NCI-H2171 (cell line): Measurements from ENCODE around the gene TGFBR3L.

ENCODE experiments used
- DNase-seq: peaks from one replicate; lab custom pipeline; 2025; lab: John Stamatoyannopoulos, UW

The TGFBR3L gene

DNA sequence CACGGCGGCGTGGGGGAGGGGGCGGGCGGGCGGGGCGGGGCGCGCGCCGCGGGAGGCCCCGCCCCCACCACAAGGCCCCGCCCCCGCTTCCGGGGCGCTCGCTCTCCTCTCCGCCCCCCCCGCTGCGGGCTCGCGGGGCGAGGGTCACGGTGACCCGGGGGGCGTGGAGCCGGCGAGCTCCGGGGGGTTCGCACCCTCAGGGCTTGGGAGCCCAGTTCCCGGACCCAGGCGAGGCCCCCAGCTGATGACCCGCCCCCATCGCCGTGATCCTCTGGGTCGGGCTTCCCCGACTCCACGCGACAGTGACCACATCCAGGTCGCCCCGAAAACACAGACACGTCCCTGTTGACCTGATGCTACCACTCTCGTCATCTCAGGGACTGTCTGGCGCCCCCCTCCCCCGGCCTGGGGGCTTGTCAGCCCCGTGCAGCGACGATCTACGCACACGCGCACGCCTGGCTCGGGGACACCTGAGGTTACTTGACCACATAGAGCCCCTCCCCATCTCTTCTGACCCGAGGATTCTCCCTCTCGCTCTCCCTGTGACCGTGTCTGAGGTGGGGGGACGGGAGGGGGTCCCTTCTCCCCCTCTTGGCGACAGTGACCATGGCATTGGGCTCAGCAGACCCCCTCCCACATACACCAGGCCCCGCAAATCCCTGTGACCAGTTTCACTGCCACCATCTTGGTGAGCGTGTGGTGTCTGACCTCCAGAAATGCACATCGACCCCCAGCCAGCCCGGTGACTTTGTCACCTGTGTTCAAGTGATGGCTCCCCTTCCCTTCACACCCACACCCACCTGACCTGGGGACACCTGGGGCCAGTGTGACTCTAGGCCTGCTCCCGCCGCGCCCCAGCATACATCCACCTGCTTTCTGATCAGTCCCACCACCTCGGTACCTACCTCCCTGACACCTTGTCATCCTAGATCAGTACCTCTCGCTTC lies 10.3 kb upstream of the TGFBR3L start:
- DNase-seq: peak; percentile 49

GRCh38 chr19:7905268-7905667 lies 9.4 kb upstream of the TGFBR3L start:
- DNase-seq: no peak

- no peak for DNase-seq
These were observed 8.8 kb upstream of the TGFBR3L start for GRCh38 chr19:7905859-7906258.

GRCh38 chr19:7907122-7907521 lies 7.5 kb upstream of the TGFBR3L start:
- DNase-seq: no peak

DNA sequence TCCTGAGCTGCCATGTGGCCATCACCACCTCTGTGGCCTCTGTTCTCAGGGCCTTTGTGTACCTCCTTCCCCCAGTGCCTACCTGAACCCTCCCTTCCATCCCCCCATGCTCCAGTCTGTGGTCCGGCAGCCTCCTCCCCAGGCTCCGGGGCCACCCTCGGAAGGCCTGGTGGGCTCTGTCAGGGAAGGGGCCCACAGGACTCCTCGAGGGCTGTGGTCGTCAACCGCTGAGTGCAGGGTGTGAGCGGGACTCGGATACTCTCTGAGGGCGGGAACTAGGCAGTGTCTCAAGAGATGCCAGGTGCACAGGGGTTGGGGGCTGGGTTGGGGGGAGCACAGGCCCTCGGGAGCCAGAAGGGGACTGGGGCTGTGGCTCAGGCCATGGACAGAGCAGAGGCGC lies 7.1 kb upstream of the TGFBR3L start:
- no peak for DNase-seq

GRCh38 chr19:7908078-7908699 lies 6.4 kb upstream of the TGFBR3L start:
- DNase-seq: no peak

- DNase-seq: no peak
These were observed 5.7 kb upstream of the TGFBR3L start for GRCh38 chr19:7908742-7909461.

DNA sequence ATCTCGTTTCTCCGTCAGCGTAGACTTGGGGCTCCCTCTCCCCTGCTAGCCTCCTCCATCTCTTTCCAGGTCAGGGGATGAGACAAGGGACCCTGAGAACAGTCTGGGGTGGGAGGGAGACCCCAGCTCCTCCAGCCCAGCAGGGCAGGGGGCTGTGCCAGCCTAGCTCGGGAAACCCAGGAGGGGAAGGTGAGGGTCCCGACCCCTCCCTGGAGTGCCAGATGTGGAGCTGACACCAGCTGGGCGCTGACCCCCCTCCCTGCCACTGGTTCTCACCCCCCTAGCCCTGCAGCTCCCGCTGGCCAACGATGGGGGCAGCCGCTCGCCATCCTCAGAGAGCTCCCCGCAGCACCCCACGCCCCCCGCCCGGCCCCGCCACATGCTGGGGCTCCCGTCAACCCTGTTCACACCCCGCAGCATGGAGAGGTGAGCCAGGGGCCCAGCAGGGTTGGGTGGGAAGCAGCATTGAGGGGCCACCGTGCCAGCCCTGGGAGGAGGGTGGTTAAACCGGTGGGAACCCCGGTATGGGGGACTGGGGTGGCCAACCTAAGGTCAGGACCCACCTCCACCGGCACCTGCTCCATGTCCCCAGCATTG lies 5.1 kb upstream of the TGFBR3L start:
- DNase-seq: no peak

GRCh38 chr19:7910321-7911161 lies 4.1 kb upstream of the TGFBR3L start:
- no peak for DNase-seq

GRCh38 chr19:7911508-7912143 lies 3.0 kb upstream of the TGFBR3L start:
- DNase-seq: no peak

- no peak for DNase-seq
These were observed 2.4 kb upstream of the TGFBR3L start for GRCh38 chr19:7912144-7912696.

DNA sequence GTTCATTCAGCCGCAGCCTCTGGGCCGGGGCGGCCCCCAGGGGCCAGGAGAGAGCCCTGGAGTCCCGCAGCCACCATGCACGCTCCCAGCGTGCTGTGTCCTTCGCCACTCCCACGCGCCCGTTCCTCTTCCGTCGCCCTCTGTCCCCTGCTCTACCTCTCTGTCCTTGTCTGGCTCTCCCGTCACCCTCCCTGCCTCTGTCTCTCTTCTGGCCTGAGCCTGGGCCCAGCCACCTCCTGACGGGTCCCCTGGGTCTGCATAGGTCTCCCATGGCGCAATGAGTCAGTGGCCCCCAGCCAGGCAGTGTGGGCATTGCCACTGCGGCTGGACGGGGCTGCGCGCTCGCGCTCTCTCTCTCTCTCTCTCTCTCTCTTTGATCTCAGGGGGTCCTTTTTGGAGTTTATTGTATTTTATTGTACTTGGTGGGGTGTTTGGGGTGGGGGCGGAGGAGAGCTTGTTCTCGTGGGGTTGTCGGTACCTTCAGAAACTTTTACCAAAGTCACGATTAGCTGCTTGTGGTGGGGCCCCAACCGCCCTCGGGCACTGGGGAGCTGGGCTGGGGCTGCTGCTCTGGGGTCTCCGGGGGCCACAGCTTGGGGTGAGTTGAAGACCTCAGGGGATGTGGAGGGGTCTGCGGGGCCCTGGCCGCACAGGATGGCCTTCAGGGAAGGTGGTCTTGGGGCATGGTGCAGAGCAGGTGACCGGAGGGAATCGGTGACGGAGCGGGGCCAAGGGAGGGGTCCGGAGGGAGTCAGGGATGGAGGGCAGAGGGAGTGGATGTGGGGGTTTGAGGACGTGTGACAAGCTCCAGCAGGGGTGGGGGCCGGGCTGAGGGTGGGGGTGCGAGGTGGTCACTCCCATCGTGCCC lies 1.7 kb upstream of the TGFBR3L start:
- DNase-seq: no peak

DNA sequence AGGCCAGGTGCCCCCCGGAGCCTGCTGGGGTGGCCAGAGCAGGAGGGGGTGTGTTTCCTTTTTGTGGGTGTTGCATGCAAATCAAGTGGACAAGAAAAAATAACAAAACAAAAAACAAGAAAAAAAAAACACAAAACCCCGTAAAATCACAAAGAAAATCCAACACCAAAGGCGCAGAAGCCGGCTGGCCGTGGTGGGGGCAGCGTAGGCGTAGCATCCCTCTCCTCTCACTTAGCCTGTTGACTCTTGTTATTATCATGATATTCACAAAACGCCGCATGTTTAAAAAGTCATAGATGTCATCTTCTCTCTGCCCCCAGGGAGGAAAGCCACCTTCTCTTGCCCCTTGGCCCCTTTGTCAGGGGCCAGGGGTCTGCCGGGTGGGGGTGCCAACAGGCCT lies 978 bp upstream of the TGFBR3L start:
- DNase-seq: no peak

DNA sequence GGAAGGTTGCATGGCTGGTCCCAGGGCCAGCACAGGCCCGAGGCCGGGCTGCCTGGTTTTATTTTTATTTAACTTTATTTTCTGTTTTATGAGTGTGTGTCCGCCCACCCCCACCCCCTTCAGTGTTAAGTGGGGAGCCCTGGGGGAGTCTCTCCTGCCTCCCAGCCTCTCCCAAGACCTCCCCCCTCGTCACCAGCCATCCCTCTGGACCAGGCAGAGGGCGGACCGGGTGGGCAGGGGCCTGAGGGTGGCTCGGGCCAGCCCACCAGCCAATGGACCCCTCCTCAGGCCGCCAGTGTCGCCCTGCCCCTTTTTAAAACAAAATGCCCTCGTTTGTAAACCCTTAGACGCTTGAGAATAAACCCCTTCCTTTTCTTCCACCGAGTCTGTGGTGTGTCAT lies 531 bp upstream of the TGFBR3L start:
- DNase-seq: no peak

- no peak for DNase-seq
These were observed 846 bp downstream of the TGFBR3L start for GRCh38 chr19:7915250-7916102.

DNA sequence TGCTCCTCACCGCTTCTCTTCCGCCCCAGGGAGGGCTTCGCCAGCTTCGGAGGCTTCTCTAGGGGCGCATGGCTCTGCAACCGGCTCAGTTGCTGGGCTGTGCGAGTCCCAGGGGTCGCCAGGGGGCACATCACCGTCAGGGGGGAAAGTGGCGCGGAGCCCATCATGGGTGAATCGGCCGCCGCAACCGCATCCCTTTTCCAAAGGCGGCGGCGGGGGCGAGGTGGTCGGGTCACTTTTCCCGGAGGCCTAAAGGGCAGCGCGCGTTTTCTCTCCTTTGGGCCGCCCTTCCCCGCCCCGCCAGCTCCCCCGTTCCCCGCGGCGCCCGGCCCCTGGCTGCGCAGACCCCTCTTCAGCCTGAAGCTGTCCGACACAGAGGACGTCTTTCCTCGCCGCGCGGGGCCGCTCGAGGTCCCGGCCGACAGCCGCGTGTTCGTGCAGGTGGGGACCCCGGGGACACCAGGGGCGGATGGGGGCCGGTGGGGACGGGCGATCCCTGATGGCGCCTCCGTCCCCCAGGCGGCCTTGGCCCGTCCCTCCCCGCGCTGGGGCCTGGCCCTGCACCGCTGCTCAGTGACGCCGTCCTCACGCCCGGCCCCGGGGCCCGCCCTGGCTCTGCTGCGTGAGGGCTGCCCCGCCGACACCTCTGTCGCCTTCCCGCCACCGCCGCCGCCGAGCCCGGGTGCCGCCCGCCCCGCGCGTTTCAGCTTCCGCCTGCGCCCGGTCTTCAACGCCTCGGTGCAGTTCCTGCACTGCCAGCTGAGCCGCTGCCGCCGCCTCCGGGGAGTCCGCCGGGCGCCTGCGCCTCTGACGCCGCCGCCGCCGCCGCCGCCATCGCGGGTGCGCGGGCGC lies 1.7 kb downstream of the TGFBR3L start:
- DNase-seq: peak; percentile 55

DNA sequence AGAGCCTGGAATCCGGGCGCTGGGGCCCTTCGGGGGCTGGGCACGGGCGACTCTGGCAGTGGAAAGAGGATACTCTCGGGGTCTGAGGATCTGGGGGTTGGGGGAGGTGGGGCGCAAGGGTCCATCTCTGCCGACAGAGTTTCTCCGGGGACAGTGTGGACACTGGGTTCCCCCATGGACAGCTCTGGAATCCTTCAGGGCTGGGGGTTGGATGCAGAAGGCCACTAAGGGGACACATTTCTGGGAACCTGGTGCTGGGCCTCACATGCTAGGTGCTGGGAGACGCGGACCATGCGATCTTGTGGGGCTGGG lies 2.3 kb downstream of the TGFBR3L start:
- DNase-seq: no peak
